Right lobe of liver (tissue), 6 donors: ENCODE results near the gene PXK. TPM values are rescaled to one million over a fixed set of nuclear protein-coding genes. Genes with fewer than 3 reads are reported as not detected.

ENCODE experiments used
- ATAC-seq, 4 donors: fragments of 200-7000 bp; cut with Tn5 transposase; one replicate each; pipeline ENCODE4 v1.9.1; 2020; ENCODE audit warnings: mild to moderate bottlenecking in 4 of 4, moderate library complexity in 4 of 4
- DNase-seq, 3 donors: peaks; one replicate each; pipeline ENCODE4 v3.0.0-alpha.2; 2020
- H3K27ac ChIP-seq, 3 donors: fragments of 200-600 bp; one replicate each; pipeline ENCODE4 v1.8.0; 2022
- H3K27me3 ChIP-seq, 2 donors: fragments of 200-600 bp; one replicate each; pipeline ENCODE4 v1.8.0; 2022
- H3K36me3 ChIP-seq, 4 donors: fragments of 200-600 bp; sonication (generic) in 1 of 4; one replicate each; pipeline versions ENCODE4 v1.5.1 to v1.8.0; 2017 to 2022; ENCODE audit warnings: control low read depth in 1 of 4
- H3K4me1 ChIP-seq, 4 donors: fragments of 200-600 bp; sonication (generic) in 1 of 4; one replicate each; pipeline versions ENCODE4 v1.5.1 to v1.8.0; 2017 to 2022; ENCODE audit warnings: control low read depth in 1 of 4
- H3K4me3 ChIP-seq, 3 donors: fragments of 200-600 bp; one replicate each; pipeline ENCODE4 v1.8.0; 2022
- H3K9me3 ChIP-seq, 4 donors: fragments of 200-600 bp; sonication (generic) in 1 of 4; one replicate each; pipeline versions ENCODE4 v1.5.1 to v1.8.0; 2017 to 2022; ENCODE audit warnings: control low read depth in 1 of 4
- CTCF ChIP-seq, 4 donors: fragments of 200-600 bp in 3 of 4; fragments of 450-650 bp in 1 of 4; IDR thresholded peaks; one replicate each; pipeline versions ENCODE4 v1.5.1 to v1.8.0; 2016 to 2022; ENCODE audit warnings: antibody characterized with exemption in 4 of 4, mild to moderate bottlenecking in 2 of 4
- POLR2A ChIP-seq: fragments of 450-650 bp; IDR thresholded peaks from one replicate; pipeline ENCODE4 v1.6.1; 2017; ENCODE audit warnings: antibody characterized with exemption, mild to moderate bottlenecking
- WGBS: methylation state at CpG from one replicate; pipeline ENCODE4 v1.1.6; 2018; ENCODE audit warnings: low coverage, low lambda C conversion rate; ENCODE audit not compliant: insufficient coverage; ENCODE audit errors: missing lambda C conversion rate; 5-methylcytosine and 5-hydroxymethylcytosine counted together
- intact Hi-C, 2 donors: fragments of 100-400 bp; cut with DNase I; formaldehyde crosslinking; loops; one replicate each; pipeline versions ENCODE4 v1.11.2 to v1.14.1; 2022
- total RNA-seq, 6 experiments: library from RNA; depleted of rRNA in 2 of 6; stranded (reverse); fragments of >200 nt in 2 of 6; fragmentation: NEBNext Ultra II Directional in 3 of 6; extraction: Animal tissue kit (Norgen Biotek cat#: 25700) in 3 of 6; gene quantifications; one replicate each; pipeline versions ENCODE4 v1.1.0 to v1.2.4, GENCODE V29; 2016 to 2023
- donor health status: DM: no; HTN: yes; CAD: no.
- donor health status: DM: no; HTN: no; CAD: no.
- donor health status: DM: no; HTN: no; CAD: no.
- donor health status: DM: no; HTN: yes; CAD: no.
- donor health status: DM: no; HTN: yes; CAD: no.

The PXK gene
- total RNA-seq, 6 experiments from 2014 or later: 6.6 to 19.4 (median 9.6) TPM

GRCh38 chr3:58469096-58469495 lies 136.4 kb downstream of the PXK start:
- no peak for ATAC-seq
- H3K4me3 ChIP-seq: no peak overlapping the region

GRCh38 chr3:58470363-58471024 lies 137.8 kb downstream of the PXK start:
- ATAC-seq (no peak), DNase-seq (no peak)
- Histone ChIP-seq H3K36me3 (no peaks in the 10 kb centered on the region), H3K9me3 (no peaks in the 10 kb centered on the region), H3K27ac (peak overlapping the region; percentile 72 to 86 (median 86)), H3K4me1 (peaks cover 0 to 51% (median 26%) of the 10 kb centered on the region in 4 donors), H3K4me3 (peak overlapping the region in 1 of 3 donors; percentile 3), H3K27me3 (no peaks in the 10 kb centered on the region)
- intact Hi-C loops: no loop called here
- 78% methylated on average over 8 of the region's 12 CpGs for WGBS
- TF ChIP-seq POLR2A: no peak
- TF ChIP-seq CTCF (IDR thresholded peaks at IDR 0.05): no peak

More at GRCh38 chr3:58469096-58469495, 136.4 kb downstream of the PXK start:
- intact Hi-C loops: no loop called here
- no peak for TF ChIP-seq POLR2A
- H3K9me3 ChIP-seq: no peaks in the 10 kb centered on the region
- H3K4me1 ChIP-seq: peaks cover 0 to 41% (median 18%) of the 10 kb centered on the region in 4 donors
- WGBS: 92% methylated on average over 2 of the region's 4 CpGs
- H3K27me3 ChIP-seq: no peaks in the 10 kb centered on the region
- no peak overlapping the region for H3K27ac ChIP-seq
- no peak for DNase-seq
- no peaks in the 10 kb centered on the region for H3K36me3 ChIP-seq

GRCh38 chr3:58471025-58471887 lies 138.6 kb downstream of the PXK start:
- H3K27me3 ChIP-seq: no peaks in the 10 kb centered on the region
- H3K4me3 ChIP-seq: peak overlapping the region; percentile 1 to 16 (median 3)
- intact Hi-C loops: no loop called here
- DNase-seq: peak; percentile 46 to 82 (median 70)
- ATAC-seq: peak; percentile 85 to 91 (median 89)
- no peaks in the 10 kb centered on the region for H3K9me3 ChIP-seq
- peak overlapping the region; percentile 72 to 86 (median 86) for H3K27ac ChIP-seq
- TF ChIP-seq CTCF (IDR thresholded peaks at IDR 0.05) (no peak), POLR2A (no peak)
- WGBS: 23% methylated on average over 10 of the region's 10 CpGs
- H3K4me1 ChIP-seq: peaks cover 0 to 58% (median 29%) of the 10 kb centered on the region in 4 donors
- no peaks in the 10 kb centered on the region for H3K36me3 ChIP-seq

- no peak overlapping the region for H3K4me3 ChIP-seq
- no peaks in the 10 kb centered on the region for H3K27me3 ChIP-seq
- H3K9me3 ChIP-seq: no peaks in the 10 kb centered on the region
- ATAC-seq: no peak
- DNase-seq: no peak
- H3K27ac ChIP-seq: peak overlapping the region in 2 of 3 donors; percentile 1 to 67
- no peak for TF ChIP-seq CTCF (IDR thresholded peaks at IDR 0.05)
- no peak for TF ChIP-seq POLR2A
- WGBS: 89% methylated on average over 1 of the region's 1 CpG
- H3K4me1 ChIP-seq: peaks cover 0 to 58% (median 23%) of the 10 kb centered on the region in 4 donors
- intact Hi-C loops: no loop called here
- no peaks in the 10 kb centered on the region for H3K36me3 ChIP-seq
Measured at GRCh38 chr3:58473275-58473674, 140.6 kb downstream of the PXK start.
